Kidney capillary endothelial cell (primary cell): ENCODE measurements around the gene RETREG1.
"Not testable (repeated sequence)": the region's sequence is repeated elsewhere in the genome, so short reads cannot be mapped to it uniquely, and the experiment has no call there.

Experiments
- DNase-seq: peaks from one replicate; pipeline ENCODE4 v3.0.0-alpha.2; 2018; ENCODE audit warnings: low spot score

Gene RETREG1, protein sequence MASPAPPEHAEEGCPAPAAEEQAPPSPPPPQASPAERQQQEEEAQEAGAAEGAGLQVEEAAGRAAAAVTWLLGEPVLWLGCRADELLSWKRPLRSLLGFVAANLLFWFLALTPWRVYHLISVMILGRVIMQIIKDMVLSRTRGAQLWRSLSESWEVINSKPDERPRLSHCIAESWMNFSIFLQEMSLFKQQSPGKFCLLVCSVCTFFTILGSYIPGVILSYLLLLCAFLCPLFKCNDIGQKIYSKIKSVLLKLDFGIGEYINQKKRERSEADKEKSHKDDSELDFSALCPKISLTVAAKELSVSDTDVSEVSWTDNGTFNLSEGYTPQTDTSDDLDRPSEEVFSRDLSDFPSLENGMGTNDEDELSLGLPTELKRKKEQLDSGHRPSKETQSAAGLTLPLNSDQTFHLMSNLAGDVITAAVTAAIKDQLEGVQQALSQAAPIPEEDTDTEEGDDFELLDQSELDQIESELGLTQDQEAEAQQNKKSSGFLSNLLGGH

DNA sequence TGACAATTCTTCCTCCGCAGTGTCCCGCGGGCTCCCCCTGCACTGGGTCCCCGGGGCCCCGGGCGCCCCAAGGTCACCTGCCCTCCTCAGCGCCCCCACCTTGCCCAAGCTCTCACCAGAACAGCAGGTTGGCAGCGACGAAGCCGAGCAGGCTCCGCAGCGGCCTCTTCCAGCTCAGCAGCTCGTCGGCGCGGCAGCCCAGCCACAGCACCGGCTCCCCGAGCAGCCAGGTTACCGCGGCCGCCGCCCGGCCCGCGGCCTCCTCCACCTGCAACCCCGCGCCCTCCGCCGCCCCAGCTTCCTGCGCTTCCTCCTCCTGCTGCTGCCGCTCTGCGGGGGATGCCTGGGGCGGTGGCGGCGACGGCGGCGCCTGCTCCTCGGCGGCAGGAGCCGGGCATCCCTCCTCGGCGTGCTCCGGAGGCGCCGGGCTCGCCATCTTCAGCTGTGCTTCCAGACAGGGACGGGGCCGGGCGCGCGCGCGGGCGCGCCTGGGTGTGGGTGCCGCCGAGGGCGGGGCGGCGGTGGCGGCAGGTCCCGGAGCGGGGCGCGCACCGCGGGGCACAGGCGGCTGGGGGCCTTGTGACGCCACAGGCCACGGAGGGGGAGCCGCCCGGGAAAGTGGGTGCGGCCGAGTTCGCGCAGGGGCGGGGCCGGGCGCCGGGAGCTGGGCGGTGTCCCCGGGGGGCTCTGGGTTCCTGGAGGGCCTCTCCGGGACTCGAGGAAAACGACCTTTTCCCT lies at the start of gene RETREG1:
Gene RETREG1 (minus strand): TSS at position 462 of the 738 bp plus-strand sequence. CDS start 26 bp downstream, at position 436.
- no peak for DNase-seq

DNA sequence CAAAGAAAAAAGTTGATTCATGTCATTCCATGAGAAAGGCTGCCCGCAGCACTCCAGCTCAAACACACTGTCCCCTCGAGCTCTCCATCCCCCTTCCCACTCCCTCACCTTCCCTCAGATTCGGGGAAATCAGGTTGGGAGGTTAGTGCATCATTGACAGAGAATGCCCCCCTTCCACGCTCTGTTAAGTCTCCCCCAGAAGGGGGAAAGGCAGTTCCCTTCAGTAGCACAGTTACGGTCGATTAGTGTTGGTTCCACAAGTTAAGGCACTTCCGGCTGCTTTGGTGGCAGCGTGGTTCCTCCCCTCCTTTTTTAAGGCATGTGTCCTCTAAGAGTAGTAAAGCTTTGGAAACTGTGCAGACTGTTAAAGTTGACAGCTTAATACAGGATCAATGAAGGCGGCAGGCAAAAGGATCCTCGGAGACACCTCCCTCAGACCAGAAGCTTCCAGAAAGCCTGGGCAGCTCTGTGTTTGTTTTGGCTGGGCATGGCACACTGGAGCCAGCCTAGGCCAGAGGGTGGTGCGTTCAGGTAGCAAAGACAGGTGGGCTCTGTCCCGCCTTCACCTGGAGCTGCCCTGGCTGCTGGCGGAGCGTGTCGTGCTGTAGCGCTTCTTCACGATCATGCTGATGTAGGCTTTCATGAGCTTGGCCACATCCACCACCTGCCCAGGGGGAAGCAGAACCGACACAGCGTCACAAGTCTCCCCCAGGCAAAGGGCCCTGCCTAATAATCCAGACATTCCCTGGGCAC lies 49.5 kb upstream of the RETREG1 start:
- no peak for DNase-seq

DNA sequence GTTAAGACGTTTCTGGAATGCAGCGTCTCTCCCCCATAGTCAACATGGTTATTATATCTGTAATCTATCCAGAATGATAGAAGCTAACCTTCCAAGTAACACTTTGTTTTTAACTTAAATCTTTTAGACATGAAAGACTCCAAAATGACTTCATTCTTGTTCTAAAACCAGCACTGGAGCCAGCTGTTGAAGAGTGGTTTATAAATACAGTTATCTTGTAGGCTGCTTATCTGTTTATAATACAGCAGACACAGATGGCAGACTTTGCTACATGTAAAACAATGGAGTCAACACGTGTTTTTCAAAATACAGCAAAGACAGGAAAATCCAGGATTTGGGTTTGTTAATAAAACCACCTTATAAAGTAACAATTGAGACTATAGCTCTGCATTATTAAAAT lies 48.8 kb upstream of the RETREG1 start:
- DNase-seq = no peak

DNA sequence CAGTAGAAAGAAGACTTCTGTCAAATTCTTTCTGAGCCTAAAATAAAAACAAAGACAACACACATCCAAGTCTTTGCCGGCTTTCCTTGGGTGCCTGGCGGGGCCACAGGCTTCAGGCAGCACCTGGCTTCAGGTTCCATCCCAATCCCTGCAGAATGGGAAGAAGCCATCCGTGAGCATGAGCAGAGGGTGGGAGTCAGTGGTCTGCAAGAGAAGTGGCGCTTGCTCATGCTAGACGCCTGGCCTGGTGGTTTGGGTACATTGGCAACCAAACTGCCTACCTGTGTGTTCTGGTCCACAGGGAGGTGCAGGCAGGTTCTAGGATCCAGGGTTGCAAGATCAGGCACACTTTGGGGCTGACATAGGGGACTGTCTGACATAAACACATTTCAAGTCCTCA lies 47.6 kb upstream of the RETREG1 start:
- no peak for DNase-seq

DNA sequence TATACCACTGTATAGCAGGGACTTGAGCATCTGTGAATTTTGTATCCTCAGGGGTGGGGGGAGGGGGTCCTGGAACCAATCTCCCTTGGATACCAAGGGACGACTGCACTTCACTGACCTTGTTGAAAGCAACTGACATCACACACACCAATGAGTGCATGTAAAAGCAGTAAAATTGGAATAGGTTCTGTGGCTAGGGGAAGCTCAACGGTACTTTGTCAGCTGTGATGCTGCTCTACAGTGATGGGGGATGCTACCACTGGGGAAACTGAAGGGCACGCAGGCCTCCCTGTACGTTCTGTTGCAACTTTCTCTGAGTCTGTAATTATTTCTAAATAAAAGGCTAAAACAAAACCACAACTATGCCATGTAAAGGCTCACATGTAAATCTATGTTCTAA lies 47.0 kb upstream of the RETREG1 start:
- DNase-seq = no peak

DNA sequence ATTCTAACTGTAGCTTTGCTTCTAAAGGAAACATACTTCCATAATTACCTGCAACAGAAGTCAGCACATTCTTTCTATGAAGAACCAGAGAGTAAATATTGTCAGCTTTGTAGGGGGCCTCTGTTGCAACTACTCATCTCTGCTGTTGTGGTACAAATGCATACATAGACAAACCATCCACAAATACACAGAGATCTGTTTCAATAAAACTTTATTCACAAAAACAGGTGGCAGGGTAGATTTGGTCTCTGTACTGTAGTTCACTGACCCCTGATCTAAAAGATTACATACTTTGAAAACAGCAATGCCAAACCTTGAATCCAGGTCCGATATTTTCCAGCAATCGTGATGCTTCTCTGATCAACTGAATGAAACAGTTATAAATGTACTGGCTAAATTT lies 44.9 kb upstream of the RETREG1 start:
- no peak for DNase-seq

DNA sequence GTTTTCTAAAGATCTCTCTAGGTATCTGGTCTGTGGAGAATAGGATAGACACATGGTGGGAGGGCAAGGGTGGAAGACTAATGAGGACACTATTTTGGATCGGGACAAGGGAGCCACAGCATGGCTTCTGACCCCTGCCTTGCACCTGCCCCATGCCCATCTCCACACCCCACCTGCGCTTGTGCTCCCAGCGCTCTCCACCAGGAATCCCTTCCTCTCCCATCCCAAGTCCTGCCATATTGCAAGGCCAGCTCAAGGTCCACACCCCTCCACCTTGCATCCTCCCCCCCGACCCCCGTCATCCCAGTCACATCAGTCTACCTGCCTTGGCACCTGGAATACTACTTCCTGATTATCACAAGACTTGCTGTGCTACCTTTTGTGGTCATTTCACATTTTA lies 44.2 kb upstream of the RETREG1 start:
- no peak for DNase-seq

- no peak for DNase-seq
These were observed 42.7 kb upstream of the RETREG1 start for GRCh38 chr5:16659536-16659935.

GRCh38 chr5:16656561-16657191 lies 39.9 kb upstream of the RETREG1 start:
- no peak for DNase-seq

DNA sequence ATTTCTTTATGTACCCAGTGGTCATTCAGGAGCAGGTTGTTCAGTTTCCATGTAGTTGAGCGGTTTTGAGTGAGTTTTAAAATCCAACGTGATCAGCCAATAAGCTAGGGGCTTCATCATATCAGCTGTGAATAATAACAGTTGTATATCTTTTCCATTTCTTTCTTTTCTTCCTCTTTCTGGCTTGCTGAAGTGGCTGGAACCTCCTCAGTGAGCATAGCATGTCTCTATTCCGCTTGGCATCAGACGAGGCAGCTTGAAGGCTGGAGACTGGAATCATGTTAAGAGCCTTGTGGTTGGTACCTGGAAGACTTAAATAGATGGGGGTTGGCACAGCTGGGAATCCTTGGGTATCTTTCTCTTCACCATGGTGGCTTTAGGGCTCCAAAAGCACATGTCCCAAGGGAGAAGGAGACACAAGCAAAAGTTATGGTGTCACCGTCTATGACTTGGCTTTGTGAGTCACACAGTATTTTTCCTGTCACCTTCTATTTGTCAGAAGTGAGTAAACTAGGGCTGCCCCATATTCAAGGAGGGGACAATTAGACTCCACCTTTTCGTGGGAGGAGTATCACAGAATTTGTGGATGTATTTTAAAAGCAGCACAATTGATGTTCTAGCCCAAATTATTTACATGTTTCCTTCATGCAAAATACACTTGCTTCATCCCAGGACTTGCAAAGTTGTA lies 38.0 kb upstream of the RETREG1 start:
- DNase-seq = peak; percentile 38

DNA sequence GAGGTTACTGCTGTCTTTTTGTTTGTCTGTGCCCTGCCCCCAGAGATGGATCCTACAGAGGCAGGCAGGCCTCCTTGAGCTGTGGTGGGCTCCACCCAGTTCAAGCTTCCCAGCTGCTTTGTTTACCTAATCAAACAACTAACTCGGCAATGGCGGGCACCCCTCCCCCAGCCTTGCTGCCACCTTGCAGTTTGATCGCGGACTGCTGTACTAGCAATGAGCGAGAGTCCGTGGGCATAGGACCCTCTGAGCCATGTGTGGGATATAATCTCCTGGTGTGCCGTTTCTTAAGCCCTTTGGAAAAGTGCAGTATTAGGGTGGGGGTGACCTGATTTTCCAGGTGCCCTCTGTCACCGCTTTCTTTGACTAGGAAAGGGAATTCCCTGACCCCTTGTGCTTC lies 31.9 kb upstream of the RETREG1 start:
- DNase-seq = not testable (repeated sequence)

DNA sequence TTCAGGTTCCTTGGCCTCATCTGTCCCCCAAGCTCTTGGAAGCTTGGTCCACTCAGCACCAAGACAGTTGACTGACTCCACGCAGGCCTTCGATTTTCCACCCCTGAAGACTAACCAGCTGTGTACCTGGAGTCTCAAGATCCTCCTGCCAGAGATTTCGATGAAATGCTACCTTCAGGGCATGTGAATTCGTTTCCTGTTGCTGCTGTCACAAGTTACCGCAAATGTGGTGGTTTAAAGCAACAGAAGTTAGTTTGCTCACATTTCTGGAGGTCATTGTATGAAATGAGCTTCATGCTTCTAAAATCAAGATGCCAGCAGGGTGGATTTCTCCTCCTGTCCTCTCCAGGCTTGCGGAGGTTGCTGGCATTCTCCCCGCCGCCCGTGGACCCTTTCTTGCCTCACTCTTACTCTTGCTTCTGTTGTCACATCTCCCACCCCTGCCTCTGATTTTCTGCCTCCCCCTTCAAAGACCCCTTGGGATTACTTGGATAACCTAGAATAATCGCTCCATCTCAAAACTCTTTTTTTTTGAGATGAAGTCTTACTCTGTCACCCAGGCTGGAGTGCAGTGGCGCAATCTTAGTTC lies 27.6 kb upstream of the RETREG1 start:
- DNase-seq = no peak

DNA sequence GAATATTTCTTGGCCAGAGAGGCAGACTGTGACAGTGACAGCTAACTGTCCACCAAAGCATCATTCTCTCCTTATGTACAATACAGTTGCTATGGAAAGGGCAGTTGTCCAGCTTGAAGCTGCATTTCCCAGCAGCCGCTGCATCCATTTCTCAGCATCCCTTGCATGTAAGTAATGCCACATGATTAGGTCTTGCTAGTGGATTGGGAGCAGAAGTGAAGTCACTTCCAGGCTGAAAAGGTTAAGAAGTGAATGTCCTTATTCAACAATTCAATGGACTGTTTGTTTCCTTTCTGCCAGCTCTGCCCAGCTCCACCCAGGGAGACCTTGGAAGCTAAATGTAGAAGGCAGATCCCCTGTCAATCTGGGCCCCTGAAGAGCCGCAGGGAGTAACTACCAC lies 26.1 kb upstream of the RETREG1 start:
- DNase-seq = no peak

DNA sequence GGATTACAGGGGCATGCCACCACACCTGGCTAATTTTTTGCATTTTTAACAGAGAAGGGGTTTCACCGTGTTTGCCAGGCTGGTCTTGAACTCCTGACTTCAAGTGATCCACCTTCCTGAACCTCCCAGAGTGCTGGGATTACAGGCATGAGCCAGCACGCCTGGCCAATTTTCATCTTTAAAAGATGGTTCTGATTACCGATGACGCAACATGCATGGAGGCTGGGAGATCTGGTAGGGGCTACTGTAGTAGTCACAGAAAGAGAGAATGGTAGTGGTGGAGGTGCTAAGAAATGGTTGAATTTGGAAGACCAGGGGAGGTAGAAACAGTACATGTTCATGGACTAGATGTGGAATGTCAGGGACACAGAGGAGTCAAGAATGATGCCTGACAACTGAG lies 22.4 kb upstream of the RETREG1 start:
- DNase-seq = no peak

- no peak for DNase-seq
These were observed 11.6 kb upstream of the RETREG1 start for GRCh38 chr5:16628376-16628775.

DNA sequence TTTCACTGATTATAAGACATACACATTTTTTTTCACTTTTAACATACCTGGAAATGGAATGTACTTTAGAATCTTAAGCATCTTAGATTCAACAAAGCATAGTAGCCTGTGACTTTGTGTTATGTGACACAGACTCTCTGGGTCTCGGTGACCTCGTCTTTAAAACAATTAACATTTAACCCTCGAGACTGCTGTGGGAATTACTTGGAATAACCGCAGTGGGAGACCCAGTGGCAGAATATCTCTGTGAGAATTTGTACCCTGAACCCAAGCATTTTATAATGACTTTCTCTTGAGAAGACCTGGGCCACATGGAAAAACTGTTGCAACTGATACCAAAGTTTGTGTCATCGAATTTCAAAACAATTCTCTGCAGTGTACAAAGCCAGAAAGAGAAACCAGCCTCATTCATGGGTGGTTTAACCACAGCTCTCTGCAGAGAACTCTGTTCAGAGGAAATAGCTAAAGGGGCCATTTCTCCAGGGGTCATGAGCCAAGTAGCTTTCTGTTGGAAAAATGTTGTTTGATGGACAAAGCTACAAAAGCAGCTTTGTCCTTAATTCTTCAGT lies 10.0 kb upstream of the RETREG1 start:
- DNase-seq = no peak

- no peak for DNase-seq
These were observed 8.3 kb upstream of the RETREG1 start for GRCh38 chr5:16625096-16625495.

GRCh38 chr5:16619136-16619535 lies 2.3 kb upstream of the RETREG1 start:
- no peak for DNase-seq

- DNase-seq = no peak
These were observed 1.5 kb upstream of the RETREG1 start for GRCh38 chr5:16618138-16618897.
